ENCODE data around the gene TMEM91.
A peak's percentile ranks its signal among the peaks of the same experiment; 100 is the strongest.

Gene TMEM91

DNA sequence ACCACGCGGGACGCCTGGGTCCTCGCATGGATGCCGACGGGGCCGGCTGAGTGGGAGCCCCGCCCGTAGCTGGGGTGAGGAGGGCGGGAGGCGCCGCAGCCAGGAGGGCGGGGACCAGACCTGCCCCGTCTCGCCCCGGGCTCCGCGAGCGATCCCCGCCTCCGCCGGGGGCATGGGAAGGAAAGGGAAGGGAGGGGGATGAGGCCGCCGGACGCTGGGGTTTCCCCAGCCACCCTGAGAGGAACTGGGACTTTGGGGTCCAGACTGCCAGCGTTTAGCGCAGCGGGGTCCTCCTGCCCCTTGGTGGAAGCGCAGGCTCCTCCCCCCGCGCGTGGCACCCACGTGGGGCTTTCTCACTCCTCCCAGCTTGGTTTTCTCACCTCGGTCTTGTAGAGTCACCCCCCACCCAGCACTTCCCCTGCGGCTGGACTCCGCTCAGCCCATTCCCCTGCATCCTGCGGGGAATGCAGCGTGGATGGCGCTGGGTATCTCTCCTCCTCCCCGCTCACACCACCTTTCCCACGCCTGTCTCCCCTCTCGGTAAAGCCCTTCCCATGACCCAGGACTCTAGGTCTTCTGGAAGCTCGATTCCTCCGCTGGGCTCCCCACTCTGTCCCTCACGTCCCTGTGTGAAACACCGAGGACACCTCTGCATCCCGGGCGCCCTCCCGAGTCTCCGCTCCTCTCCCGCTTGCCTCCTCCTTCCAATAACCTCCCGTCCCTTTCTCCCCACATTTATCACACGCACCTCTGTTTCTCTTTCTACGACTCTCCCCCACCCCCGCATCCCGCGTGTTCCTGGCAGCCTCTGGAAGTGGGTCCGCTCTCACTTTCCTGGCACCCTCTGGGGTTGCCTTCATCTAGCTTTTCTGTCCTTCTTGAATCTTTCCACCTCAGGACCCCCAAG, 24.7 kb upstream of the TMEM91 start:
- H3F3A ChIP-seq (ENCODE audit: control insufficient read depth, insufficient read depth): no peaks in the 10 kb centered on the region; the same call in 1 of the 2 replicates
- no peaks in the 10 kb centered on the region for H3K27me3 ChIP-seq (ENCODE audit: control insufficient read depth, low read length)
- H3K4me2 ChIP-seq (ENCODE audit: low read length): peak overlapping the region; percentile 72
- no peaks in the 10 kb centered on the region for H3K9me3 ChIP-seq (ENCODE audit: control insufficient read depth, insufficient read depth, low read length)
- H3K4me3 ChIP-seq (ENCODE audit: low read length): peak overlapping the region; percentile 94
- peaks cover 27% of the 10 kb centered on the region for H3K4me1 ChIP-seq (ENCODE audit: control insufficient read depth, low read length)
- peaks cover 54% of the 10 kb centered on the region for H3K36me3 ChIP-seq (ENCODE audit: control insufficient read depth, low read length)
- peaks cover 19% of the 10 kb centered on the region; the same call in 1 of the 2 replicates for H4K20me1 ChIP-seq (ENCODE audit: control insufficient read depth, insufficient read depth, low read depth, low read length)
- H3K27ac ChIP-seq (ENCODE audit: low read depth, low read length): peak overlapping the region; percentile 73
- TF ChIP-seq, protein P1, sequence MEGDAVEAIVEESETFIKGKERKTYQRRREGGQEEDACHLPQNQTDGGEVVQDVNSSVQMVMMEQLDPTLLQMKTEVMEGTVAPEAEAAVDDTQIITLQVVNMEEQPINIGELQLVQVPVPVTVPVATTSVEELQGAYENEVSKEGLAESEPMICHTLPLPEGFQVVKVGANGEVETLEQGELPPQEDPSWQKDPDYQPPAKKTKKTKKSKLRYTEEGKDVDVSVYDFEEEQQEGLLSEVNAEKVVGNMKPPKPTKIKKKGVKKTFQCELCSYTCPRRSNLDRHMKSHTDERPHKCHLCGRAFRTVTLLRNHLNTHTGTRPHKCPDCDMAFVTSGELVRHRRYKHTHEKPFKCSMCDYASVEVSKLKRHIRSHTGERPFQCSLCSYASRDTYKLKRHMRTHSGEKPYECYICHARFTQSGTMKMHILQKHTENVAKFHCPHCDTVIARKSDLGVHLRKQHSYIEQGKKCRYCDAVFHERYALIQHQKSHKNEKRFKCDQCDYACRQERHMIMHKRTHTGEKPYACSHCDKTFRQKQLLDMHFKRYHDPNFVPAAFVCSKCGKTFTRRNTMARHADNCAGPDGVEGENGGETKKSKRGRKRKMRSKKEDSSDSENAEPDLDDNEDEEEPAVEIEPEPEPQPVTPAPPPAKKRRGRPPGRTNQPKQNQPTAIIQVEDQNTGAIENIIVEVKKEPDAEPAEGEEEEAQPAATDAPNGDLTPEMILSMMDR (IDR thresholded peaks at IDR 0.05; ENCODE audit: low read depth, low read length, poor library complexity, severe bottlenecking): no peak
- no peak for TF ChIP-seq EZH2phosphoT487 (IDR thresholded peaks at IDR 0.05; ENCODE audit: borderline replicate concordance, low read length)
- H3K9me2 ChIP-seq (replicated peaks; ENCODE audit: control insufficient read depth, low read length): no peaks in the 10 kb centered on the region
- peaks cover 63% of the 10 kb centered on the region for H3K79me2 ChIP-seq (ENCODE audit: control insufficient read depth, low read length)

DNA sequence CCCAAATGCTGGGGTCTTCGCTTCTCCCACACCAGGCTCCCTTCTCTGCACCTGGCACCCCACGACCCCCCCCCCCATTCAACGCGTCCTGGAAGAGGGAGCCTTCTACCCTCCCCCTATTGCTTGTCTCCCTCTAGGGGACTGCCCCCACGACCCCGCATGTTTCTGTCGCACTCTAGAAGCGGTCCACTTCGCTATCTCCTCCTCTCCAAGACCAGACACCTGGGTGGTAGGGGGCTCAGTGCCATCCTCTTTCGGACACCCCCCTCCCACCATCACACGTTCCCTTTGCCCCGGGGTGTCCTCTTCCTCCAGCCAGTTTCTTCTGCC, 24.1 kb upstream of the TMEM91 start:
- H3K4me2 ChIP-seq (ENCODE audit: low read length): peak overlapping the region; percentile 72
- peak overlapping the region; percentile 73 for H3K27ac ChIP-seq (ENCODE audit: low read depth, low read length)
- peaks cover 27% of the 10 kb centered on the region for H3K4me1 ChIP-seq (ENCODE audit: control insufficient read depth, low read length)
- peak overlapping the region; percentile 94 for H3K4me3 ChIP-seq (ENCODE audit: low read length)
- H3K36me3 ChIP-seq (ENCODE audit: control insufficient read depth, low read length): peaks cover 48% of the 10 kb centered on the region
- peaks cover 62% of the 10 kb centered on the region for H3K79me2 ChIP-seq (ENCODE audit: control insufficient read depth, low read length)
- no peaks in the 10 kb centered on the region; the same call in 1 of the 2 replicates for H3F3A ChIP-seq (ENCODE audit: control insufficient read depth, insufficient read depth)
- TF ChIP-seq, protein P1 (IDR thresholded peaks at IDR 0.05; ENCODE audit: low read depth, low read length, poor library complexity, severe bottlenecking): no peak
- no peak for TF ChIP-seq EZH2phosphoT487 (IDR thresholded peaks at IDR 0.05; ENCODE audit: borderline replicate concordance, low read length)
- no peaks in the 10 kb centered on the region for H3K9me2 ChIP-seq (replicated peaks; ENCODE audit: control insufficient read depth, low read length)
- no peaks in the 10 kb centered on the region for H3K27me3 ChIP-seq (ENCODE audit: control insufficient read depth, low read length)
- peaks cover 19% of the 10 kb centered on the region; the same call in 1 of the 2 replicates for H4K20me1 ChIP-seq (ENCODE audit: control insufficient read depth, insufficient read depth, low read depth, low read length)
- H3K9me3 ChIP-seq (ENCODE audit: control insufficient read depth, insufficient read depth, low read length): no peaks in the 10 kb centered on the region

DNA sequence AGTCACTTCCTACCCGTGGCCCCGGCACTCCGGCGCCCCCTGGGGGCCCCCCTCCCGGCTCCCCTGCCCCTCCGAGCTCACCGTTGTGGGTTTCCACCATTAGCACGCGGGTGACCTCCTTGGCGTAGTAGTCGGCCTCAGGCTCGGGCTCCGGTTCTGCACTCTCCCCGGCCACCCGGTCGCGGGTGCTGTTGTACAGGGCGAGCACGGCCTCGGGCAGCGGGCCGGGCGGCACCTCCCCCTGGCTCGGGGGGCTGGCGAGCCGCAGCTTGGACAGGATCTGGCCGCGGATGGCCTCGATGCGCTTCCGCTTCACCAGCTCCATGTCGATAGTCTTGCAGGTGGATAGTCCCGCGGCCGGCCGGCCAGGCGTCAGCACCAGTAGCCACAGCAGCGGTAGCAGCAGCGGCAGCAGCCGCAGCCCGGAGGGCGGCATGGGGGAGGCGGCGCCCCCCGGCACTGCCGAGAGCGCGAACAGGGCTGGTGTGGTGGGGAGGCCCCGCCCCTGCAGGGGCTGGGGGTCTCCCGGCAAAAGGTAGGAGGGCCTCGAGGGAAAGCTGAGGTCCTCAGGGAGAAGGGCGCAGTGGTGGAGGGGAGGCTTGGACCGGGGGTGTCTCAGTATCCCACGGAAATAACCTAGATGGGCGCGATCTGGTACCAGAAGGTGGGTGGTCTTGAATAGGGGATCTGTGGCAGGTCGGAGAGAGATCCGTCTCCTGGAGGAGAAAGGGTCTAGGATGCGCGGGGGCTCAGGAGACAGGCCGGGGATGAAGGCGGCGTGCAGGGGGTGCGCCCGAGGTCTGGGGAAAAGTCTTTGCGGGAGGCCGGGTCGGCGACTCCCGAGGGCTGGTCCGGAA, 23.5 kb upstream of the TMEM91 start:
- H3F3A ChIP-seq (ENCODE audit: control insufficient read depth, insufficient read depth): no peaks in the 10 kb centered on the region; the same call in 1 of the 2 replicates
- H3K27me3 ChIP-seq (ENCODE audit: control insufficient read depth, low read length): no peaks in the 10 kb centered on the region
- peaks cover 19% of the 10 kb centered on the region; the same call in 1 of the 2 replicates for H4K20me1 ChIP-seq (ENCODE audit: control insufficient read depth, insufficient read depth, low read depth, low read length)
- peak overlapping the region; percentile 94 for H3K4me3 ChIP-seq (ENCODE audit: low read length)
- H3K9me3 ChIP-seq (ENCODE audit: control insufficient read depth, insufficient read depth, low read length): no peaks in the 10 kb centered on the region
- H3K79me2 ChIP-seq (ENCODE audit: control insufficient read depth, low read length): peaks cover 60% of the 10 kb centered on the region
- H3K4me2 ChIP-seq (ENCODE audit: low read length): peak overlapping the region; percentile 72
- peaks cover 46% of the 10 kb centered on the region for H3K36me3 ChIP-seq (ENCODE audit: control insufficient read depth, low read length)
- no peaks in the 10 kb centered on the region for H3K9me2 ChIP-seq (replicated peaks; ENCODE audit: control insufficient read depth, low read length)
- TF ChIP-seq EZH2phosphoT487 (IDR thresholded peaks at IDR 0.05; ENCODE audit: borderline replicate concordance, low read length): no peak
- TF ChIP-seq, protein P1 (IDR thresholded peaks at IDR 0.05; ENCODE audit: low read depth, low read length, poor library complexity, severe bottlenecking): peak; percentile 83
- H3K27ac ChIP-seq (ENCODE audit: low read depth, low read length): peak overlapping the region; percentile 73
- H3K4me1 ChIP-seq (ENCODE audit: control insufficient read depth, low read length): peaks cover 27% of the 10 kb centered on the region
